ENCODE data around the gene TPRX1.

DNA sequence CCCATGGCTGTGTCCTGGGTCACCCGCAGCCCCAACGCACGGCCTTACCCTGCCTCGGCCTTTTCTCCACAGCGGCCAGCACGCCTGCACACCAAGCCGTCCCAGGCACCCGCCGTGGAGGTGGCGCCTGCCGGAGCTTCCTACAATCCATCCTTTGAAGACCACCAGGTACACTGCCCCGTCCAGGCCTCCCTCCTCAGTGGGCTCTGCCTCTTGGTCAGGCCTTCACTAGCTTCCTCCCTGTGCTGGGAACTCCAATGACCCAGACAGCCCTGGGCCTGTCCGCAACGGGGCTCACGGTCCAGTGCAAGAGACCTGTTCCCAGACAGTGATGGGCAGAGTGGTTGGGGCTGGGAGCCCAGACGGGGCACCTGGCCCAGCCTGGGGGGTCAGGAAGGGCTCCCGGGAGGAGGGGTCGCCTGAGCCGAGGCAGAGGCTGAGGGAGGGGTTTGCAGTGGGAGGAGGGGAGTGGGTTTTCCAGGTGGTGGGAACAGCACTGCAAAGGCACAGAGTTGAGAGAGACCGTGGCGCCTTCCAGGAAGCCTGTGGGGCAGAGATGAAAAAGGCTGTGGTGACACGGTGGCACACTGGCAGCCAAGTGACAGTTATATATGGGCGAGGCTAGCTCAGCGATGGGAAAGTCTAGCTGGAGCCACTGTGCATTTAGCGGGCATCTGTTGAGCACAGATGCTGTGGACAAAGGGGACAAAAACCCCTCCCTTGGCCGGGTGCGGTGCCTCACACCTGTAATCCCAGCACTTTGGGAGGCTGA, 51.7 kb downstream of the TPRX1 start:
- TF ChIP-seq, protein P1, sequence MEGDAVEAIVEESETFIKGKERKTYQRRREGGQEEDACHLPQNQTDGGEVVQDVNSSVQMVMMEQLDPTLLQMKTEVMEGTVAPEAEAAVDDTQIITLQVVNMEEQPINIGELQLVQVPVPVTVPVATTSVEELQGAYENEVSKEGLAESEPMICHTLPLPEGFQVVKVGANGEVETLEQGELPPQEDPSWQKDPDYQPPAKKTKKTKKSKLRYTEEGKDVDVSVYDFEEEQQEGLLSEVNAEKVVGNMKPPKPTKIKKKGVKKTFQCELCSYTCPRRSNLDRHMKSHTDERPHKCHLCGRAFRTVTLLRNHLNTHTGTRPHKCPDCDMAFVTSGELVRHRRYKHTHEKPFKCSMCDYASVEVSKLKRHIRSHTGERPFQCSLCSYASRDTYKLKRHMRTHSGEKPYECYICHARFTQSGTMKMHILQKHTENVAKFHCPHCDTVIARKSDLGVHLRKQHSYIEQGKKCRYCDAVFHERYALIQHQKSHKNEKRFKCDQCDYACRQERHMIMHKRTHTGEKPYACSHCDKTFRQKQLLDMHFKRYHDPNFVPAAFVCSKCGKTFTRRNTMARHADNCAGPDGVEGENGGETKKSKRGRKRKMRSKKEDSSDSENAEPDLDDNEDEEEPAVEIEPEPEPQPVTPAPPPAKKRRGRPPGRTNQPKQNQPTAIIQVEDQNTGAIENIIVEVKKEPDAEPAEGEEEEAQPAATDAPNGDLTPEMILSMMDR (IDR thresholded peaks at IDR 0.05; ENCODE audit: low read depth, low read length), result no peak
- TF ChIP-seq MYC (IDR thresholded peaks at IDR 0.05; ENCODE audit: low read depth, low read length) (no peak), POLR2A (IDR thresholded peaks at IDR 0.05; ENCODE audit: extremely low read depth, insufficient read length) (no peak)
